CD4-positive, alpha-beta T cell treated with Interleukin-6 at 100 ng/mL for 8 hours (primary cell): ENCODE measurements around the gene TUBA1C.
"Not testable (repeated sequence)": the region's sequence is repeated elsewhere in the genome, so short reads cannot be mapped to it uniquely, and the experiment has no call there.

ENCODE experiments used
- DNase-seq: peaks from one replicate; pipeline ENCODE4 v3.0.0-alpha.2; 2020; ENCODE audit warnings: mixed read lengths, low spot score

The TUBA1C gene

GRCh38 chr12:49310451-49311000 lies 45.6 kb downstream of the TUBA1C start:
- DNase-seq = not testable (repeated sequence)

- no peak for DNase-seq
Observed at GRCh38 chr12:49314811-49315210, 49.9 kb downstream of the TUBA1C start.

GRCh38 chr12:49317118-49317517 lies 52.2 kb downstream of the TUBA1C start:
- DNase-seq = not testable (repeated sequence)

GRCh38 chr12:49320411-49321103 lies 55.7 kb downstream of the TUBA1C start:
- not testable (repeated sequence) for DNase-seq

- no peak for DNase-seq
Observed at GRCh38 chr12:49322367-49322707, 57.5 kb downstream of the TUBA1C start.

GRCh38 chr12:49322708-49323523 lies 58.0 kb downstream of the TUBA1C start, which contains the start of gene TROAP:
Gene TROAP (plus strand): TSS chr12:49323255. CDS start chr12:49323609, 354 bp downstream.
- DNase-seq = peak; percentile 97

GRCh38 chr12:49323524-49324097 lies 58.7 kb downstream of the TUBA1C start:
- DNase-seq = no peak
